HG03175 (cell line): Measurements from ENCODE around the gene PITPNC1.

Experiments
- ATAC-seq: cut with Tn5 transposase; IDR thresholded peaks from one replicate; pipeline ENCODE4 v1.9.1; 2021; ENCODE audit warnings: mild to moderate bottlenecking, moderate library complexity; ENCODE audit not compliant: unreplicated experiment

The PITPNC1 gene

GRCh38 chr17:67532326-67532871 is 155.3 kb downstream of the PITPNC1 start:
- no peak for ATAC-seq

- ATAC-seq = no peak
These were observed 157.9 kb downstream of the PITPNC1 start for GRCh38 chr17:67534941-67535340.

DNA sequence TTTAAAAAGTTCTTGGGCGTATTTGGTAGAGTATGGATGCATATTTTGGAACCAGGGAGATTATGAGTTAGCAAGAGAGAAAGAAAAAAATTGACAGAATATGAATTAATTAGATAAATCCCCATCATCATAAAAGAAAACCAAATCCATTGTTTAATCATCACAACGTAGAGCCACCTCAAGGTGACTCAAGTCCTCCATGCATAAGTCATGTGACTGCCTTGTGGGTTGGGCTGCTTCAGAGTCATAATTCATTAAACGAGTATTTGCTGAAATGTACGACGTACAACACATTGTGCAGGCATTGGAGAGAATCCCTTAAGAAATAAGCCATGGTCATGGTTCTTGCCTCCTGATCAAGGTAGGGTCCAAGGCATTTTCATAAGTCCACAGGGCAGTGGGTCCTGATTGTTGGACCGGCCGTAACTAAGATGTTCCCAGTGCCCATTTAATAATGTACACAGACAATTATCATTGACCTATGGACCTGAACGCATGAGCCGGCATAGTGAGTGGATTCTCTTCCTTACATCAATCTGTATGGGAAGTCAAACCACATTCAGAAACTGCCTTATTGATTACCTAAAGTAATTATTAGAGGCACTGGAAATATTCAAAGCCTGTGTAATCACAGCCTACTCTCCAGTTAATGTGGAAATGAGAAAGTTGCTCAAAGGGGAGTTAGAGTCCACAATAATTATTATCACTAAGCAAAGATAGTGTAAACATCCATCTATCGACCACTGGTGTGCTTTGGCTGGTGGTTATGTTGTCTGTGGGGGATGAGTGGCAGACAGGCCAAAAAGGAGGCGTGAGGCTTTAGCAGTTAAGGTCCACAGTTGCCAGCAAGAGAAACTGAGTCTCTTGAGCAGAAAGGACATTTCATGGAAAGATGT is 165.4 kb downstream of the PITPNC1 start:
- ATAC-seq = no peak

- ATAC-seq = no peak
These were observed 167.4 kb downstream of the PITPNC1 start for GRCh38 chr17:67544364-67544955.

DNA sequence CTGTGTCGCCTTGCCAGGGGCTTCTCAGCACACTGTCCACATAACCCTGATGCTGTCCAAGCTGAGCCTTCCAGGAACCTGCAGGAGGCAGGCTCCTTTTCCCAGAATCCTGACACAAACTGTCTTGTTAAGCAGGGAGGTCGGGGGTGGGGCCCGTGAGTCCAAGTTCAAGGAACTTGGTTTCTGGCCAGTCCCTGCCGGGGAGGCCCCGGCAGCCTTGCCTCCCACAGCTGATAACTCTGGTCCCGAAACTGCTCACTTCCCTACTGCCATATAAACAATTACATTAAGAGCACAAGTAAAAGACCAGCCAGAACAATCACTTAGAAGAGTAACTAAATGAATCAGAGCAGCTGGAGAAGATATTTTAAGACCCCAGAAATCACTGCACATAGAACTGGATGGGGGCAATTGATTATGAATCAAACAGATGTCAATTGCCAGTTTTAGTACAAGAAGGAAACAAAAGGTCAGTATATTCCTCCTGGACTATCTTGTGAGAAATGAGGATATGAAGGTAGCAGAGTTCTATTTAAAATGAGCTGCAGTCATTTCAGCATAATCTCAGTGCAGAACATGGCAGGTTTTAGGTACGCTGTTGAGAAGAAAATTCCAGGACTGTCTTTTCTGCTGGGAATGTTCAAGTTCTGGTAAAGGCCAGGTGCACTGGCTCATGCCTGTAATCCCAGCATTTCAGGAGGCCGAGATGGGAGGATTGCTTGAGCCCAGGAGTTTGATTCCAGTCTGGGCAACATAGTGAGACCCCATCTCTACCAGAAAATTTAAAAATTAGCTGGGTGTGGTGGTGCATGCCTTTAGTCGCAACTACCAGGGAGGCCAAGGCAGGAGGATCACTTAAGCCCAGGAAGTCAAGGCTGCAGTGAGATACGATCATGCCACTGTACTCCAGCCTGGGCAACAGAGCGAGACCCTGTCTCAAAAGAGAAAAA is 169.8 kb downstream of the PITPNC1 start:
- ATAC-seq = peak; percentile 97

DNA sequence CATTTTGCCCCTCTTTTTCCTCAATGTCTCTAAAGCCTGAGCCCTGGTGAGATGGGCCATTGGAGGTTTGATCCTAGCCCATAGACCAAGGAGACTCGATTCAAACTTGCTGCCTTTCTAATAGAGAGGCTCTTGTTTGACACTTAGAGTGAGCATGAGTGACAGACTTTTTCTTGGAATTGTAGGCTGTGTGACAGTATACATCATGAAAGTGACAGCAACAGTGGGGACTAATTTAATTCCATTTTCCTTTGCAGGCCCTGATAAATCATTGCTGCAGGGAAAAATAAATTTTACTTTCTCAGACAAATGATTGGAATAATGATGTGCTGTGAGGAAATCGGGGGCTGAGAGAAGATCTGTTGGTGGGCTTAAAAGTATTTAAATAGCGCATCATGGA is 171.6 kb downstream of the PITPNC1 start:
- no peak for ATAC-seq

DNA sequence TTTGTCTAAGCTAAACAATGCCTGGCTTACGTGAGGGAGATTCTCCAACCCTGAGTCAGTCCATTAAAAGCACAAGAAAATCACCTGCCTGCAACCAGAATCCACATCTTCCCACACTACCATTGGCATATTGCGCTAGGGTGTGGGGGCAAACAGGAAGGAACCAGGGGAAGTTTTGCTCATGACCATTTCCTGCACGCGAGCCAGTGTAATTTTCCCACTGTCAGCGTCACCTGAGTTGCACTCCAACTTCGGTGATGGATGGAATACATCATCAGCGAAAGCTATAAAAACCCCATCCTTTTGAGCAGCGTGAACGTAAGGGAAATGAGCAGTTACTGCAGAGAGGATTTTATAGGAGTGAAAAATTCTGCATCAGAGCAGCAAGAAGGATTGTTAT is 172.7 kb downstream of the PITPNC1 start:
- no peak for ATAC-seq

DNA sequence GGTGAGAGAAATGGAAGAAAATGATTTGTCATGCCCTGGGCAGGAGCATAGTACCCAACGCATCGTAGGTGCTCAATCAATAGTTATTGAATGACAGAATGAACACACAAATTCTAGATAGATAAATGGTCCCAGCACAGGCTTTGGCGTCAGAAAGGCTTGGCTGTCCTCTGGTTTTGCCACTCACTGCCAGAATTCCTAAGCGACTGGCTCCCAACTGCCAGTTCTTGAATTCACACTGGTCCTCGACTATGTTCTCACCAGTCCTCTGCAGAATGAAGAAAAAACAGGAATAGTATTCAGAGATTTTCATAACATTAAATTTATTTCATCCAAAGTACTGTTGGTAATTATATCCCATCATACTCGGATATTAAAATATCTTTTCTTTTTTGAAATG is 177.6 kb downstream of the PITPNC1 start:
- ATAC-seq = no peak

DNA sequence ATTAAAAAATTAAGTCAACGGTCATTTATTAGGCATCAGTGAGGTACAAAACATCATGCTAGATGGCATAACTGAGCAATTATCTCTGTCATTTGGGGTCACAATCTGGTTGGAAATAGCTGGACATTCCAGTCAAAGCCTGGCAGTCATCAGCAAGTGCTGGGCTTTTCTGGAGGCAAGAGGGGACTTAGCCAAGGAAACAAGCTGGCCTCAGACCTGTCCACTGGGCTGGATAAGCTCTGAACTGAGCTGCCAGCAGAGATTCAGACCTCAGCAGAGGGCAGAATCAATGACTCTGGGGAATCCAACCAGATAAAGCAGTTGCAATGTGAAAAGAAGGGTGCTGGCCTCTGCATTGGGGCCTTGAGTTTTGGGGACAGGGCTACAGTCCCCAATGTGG is 178.8 kb downstream of the PITPNC1 start:
- no peak for ATAC-seq

DNA sequence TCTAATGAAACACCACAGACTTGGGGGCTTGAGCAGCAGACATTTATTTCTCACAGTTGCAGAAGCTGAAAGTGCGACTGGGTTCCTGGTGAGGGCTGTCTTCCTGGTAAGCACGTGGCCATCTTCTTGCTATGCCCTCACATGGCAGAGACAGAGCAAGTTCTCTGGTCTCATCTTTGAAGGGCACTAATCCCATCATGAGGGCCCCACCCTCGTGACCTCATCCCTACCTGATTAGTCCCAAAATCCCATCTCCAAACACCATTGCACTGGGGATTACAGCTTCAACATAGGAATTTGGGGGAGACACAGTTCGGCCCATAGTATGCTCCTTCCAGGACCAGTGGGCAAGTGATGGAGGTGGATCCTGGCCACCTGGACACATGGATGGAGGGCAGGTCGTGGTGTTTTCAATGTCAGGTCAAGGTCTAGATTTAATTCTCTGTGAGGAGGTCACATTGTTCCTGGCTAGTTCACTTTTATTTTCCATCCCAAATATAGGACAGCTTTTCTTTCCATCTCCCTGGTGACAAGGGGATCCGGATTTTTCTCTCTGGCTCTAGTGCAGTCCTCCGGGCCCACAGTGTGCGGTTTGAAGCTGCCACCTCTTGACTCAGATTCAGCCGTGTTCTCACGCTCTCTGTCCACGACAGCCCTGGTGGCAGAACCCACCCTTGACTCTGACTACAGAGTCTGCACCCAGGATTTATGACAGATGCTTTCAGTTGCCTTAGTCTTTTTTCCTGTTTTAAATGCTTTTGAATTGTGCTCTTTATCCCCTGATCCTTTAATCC is 180.2 kb downstream of the PITPNC1 start:
- no peak for ATAC-seq

- ATAC-seq = no peak
These were observed 180.8 kb downstream of the PITPNC1 start for GRCh38 chr17:67557921-67558320.

GRCh38 chr17:67558740-67559380 is 181.8 kb downstream of the PITPNC1 start:
- no peak for ATAC-seq

DNA sequence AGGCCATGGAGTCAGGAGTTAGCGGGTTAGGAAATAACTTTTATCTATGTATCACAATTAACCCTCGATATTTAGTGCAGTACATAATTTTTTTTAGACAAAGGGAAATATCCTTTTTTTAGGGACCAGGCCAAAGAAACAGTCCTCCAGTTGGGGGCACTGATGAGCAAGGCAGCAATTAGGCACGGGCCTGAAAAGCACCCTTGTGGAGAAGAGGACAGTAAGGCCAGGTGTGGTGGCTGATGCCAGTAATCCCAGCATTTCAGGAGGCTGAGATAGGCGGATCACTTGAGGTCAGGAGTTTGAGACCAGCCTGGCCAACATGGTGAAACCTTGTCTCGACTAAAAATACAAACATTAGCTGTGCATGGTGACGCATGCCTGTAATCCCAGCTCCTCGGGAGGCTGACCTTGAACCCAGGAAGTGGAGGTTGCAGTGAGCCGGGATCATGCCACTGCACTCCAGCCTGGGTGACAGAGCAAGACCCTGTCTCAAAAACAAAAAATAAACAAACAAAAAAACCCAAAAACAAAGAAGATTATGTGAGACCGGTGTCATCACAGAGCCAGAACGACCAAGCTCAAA is 182.4 kb downstream of the PITPNC1 start:
- no peak for ATAC-seq

- ATAC-seq = no peak
These were observed 184.9 kb downstream of the PITPNC1 start for GRCh38 chr17:67562005-67562404.

DNA sequence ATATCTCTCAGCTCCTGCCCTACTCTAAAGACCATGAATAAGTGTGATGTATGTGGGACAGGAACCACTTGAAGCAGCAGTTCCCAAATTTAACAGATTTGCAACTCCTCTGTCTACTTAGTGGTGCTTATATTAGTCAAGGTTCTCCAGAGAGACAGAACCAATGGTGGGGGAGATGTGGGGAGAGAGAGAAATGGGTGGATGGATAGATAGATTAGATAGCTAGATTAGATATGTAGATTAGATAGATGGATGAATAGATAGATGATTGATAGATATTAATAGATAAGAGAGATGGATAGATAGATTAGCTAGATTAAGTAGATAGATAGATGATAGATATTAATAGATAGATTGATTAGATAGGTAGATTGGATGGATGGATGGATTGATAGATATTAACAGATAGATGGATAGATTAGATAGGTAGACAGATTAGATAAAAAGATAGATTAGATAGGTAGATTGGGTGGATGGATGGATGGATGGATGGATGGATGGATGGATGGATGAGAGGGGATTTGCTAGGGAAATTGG is 186.7 kb downstream of the PITPNC1 start:
- no peak for ATAC-seq

GRCh38 chr17:67565068-67565467 is 188.0 kb downstream of the PITPNC1 start:
- ATAC-seq = no peak

GRCh38 chr17:67566656-67567055 is 189.6 kb downstream of the PITPNC1 start:
- no peak for ATAC-seq

- ATAC-seq = no peak
These were observed 192.0 kb downstream of the PITPNC1 start for GRCh38 chr17:67569015-67569451.

- ATAC-seq = no peak
These were observed 192.8 kb downstream of the PITPNC1 start for GRCh38 chr17:67569873-67570272.
